Sigmoid colon (tissue), 7 donors: ENCODE data around the gene DENND5A. TPM values are rescaled to one million over a fixed set of nuclear protein-coding genes. Genes with fewer than 3 reads are reported as not detected.

ENCODE experiments used
- DNase-seq: peaks from one replicate; pipeline ENCODE4 v3.0.0-alpha.2; 2019
- H3K27ac ChIP-seq, 4 donors: fragments of 200-600 bp; sonication (generic); one replicate each; pipeline ENCODE4 v1.5.1; 2016 to 2019; ENCODE audit warnings: mild to moderate bottlenecking in 1 of 4
- H3K27me3 ChIP-seq, 3 donors: fragments of 200-600 bp; sonication (generic); one replicate each; pipeline ENCODE4 v1.5.1; 2019; ENCODE audit warnings: mild to moderate bottlenecking in 1 of 3
- H3K36me3 ChIP-seq, 4 donors: fragments of 200-600 bp; sonication (generic); one replicate each; pipeline ENCODE4 v1.5.1; 2016 to 2019
- H3K4me1 ChIP-seq, 4 donors: fragments of 200-600 bp; sonication (generic); one replicate each; pipeline ENCODE4 v1.5.1; 2017 to 2019
- H3K4me3 ChIP-seq, 4 donors: fragments of 200-600 bp; sonication (generic); one replicate each; pipeline ENCODE4 v1.5.1; 2017 to 2019; ENCODE audit warnings: mild to moderate bottlenecking in 2 of 4, moderate library complexity in 1 of 4
- H3K9me3 ChIP-seq, 4 donors: fragments of 200-600 bp in 3 of 4; sonication (generic) in 3 of 4; one replicate each; pipeline versions ENCODE4 v1.5.1 to v1.6.1; 2013 to 2019
- CTCF ChIP-seq, 4 experiments: fragments of 450-650 bp in 3 of 4; fragments of 200-600 bp in 1 of 4; IDR thresholded peaks; one replicate each; pipeline ENCODE4 v1.5.1; 2016 to 2019; ENCODE audit warnings: antibody characterized with exemption in 4 of 4, mild to moderate bottlenecking in 3 of 4, moderate library complexity in 2 of 4
- EP300 ChIP-seq, 4 donors: sonication (generic); formaldehyde crosslinking; IDR thresholded peaks; one replicate each; pipeline ENCODE4 v1.6.1; 2017; ENCODE audit warnings: antibody characterized with exemption in 4 of 4
- POLR2A ChIP-seq, 2 donors: fragments of 450-650 bp; IDR thresholded peaks; one replicate each; pipeline ENCODE4 v1.6.1; 2016; ENCODE audit warnings: antibody characterized with exemption in 2 of 2, mild to moderate bottlenecking in 2 of 2, moderate library complexity in 2 of 2
- POLR2AphosphoS5 ChIP-seq, 4 donors: sonication (generic); formaldehyde crosslinking; IDR thresholded peaks; one replicate each; pipeline ENCODE4 v1.6.1; 2017; ENCODE audit warnings: antibody characterized with exemption in 4 of 4
- WGBS, 2 donors: extraction: QIAGEN DNeasy Blood & Tissue Kit; methylation state at CpG; one replicate each; pipeline ENCODE4 v1.1.7; 2013; 5-methylcytosine and 5-hydroxymethylcytosine counted together
- intact Hi-C: fragments of 100-400 bp; cut with DNase I; formaldehyde crosslinking; loops from one replicate; pipeline ENCODE4 v1.15.1; 2023
- polyA plus RNA-seq, 3 donors: library from polyadenylated mRNA; stranded (reverse); fragments of 200-250 nt; gene quantifications; one replicate each; pipeline ENCODE4 v1.2.3, GENCODE V29; 2013
- small RNA-seq, 3 donors: library from RNA; depleted of rRNA; stranded (forward); fragments of <200 nt; gene quantifications; one replicate each; pipeline ENCODE3, GENCODE V24; 2016
- total RNA-seq, 4 donors: library from RNA; depleted of rRNA; stranded (reverse); fragments of >200 nt; gene quantifications; one replicate each; pipeline ENCODE4 v1.1.0, GENCODE V29; 2016
- donor health status: healthy with polysubstance abuse.
- donor health status: Bipolar disorder and iron deficiency.
- donor health status: healthy.

DENND5A gene
- total and polyA plus RNA-seq, 7 donors, result 9.7 to 130 (median 89.2) TPM

GRCh38 chr11:9091044-9091922 lies 173.9 kb downstream of the DENND5A start, which contains the start of gene SCUBE2:
SCUBE2 (minus strand) TSS chr11:9091599; CDS start chr11:9091528, 71 bp downstream.
- Histone ChIP-seq H3K27me3 (peaks cover 0 to 13% (median 5%) of the 10 kb centered on the region in 3 donors), H3K36me3 (no peaks in the 10 kb centered on the region), H3K9me3 (no peaks in the 10 kb centered on the region), H3K4me1 (peaks cover 0 to 16% (median 13%) of the 10 kb centered on the region in 4 donors), H3K27ac (peak within 1 kb of the TSS in 3 of 4 donors; percentile 10 to 57 (median 54)), H3K4me3 (peak within 1 kb of the TSS; percentile 19 to 68 (median 56))
- DNase-seq, result no peak
- 2 to 6% methylated on average over 113 of the region's 113 CpGs for WGBS, 2 donors
- no peak for TF ChIP-seq POLR2A (IDR thresholded peaks at IDR 0.05)
- no peak for TF ChIP-seq CTCF (IDR thresholded peaks at IDR 0.05)
- no peak for TF ChIP-seq POLR2AphosphoS5 (IDR thresholded peaks at IDR 0.05)
- TF ChIP-seq EP300 (IDR thresholded peaks at IDR 0.05), result no peak
- intact Hi-C loops, result loop anchor here (5.0 kb wide), 1 partner anchor 74 kb away; no protein-coding TSS in a partner anchor

- Histone ChIP-seq H3K27me3 (peaks cover 0 to 13% (median 5%) of the 10 kb centered on the region in 3 donors), H3K9me3 (no peaks in the 10 kb centered on the region), H3K4me1 (peaks cover 0 to 16% (median 13%) of the 10 kb centered on the region in 4 donors), H3K36me3 (no peaks in the 10 kb centered on the region), H3K4me3 (peak overlapping the region; percentile 19 to 68 (median 56)), H3K27ac (peak overlapping the region in 3 of 4 donors; percentile 10 to 57 (median 54))
- intact Hi-C loops, result loop anchor here (5.0 kb wide), 1 partner anchor 73 kb away; no protein-coding TSS in a partner anchor
- no peak for TF ChIP-seq POLR2A (IDR thresholded peaks at IDR 0.05)
- TF ChIP-seq EP300 (IDR thresholded peaks at IDR 0.05), result no peak
- no peak for TF ChIP-seq POLR2AphosphoS5 (IDR thresholded peaks at IDR 0.05)
- 51 to 75% methylated on average over 20 of the region's 20 CpGs for WGBS, 2 donors
- no peak for DNase-seq
These were observed 174.6 kb downstream of the DENND5A start for GRCh38 chr11:9090488-9091043.

- no peaks in the 10 kb centered on the region for H3K36me3 ChIP-seq
- H3K4me3 ChIP-seq, result no peak overlapping the region
- 48 to 77% methylated on average over 6 of the region's 6 CpGs for WGBS, 2 donors
- DNase-seq, result no peak
- H3K4me1 ChIP-seq, result peaks cover 0 to 16% (median 13%) of the 10 kb centered on the region in 4 donors
- intact Hi-C loops, result loop anchor here (5.0 kb wide), 1 partner anchor 72 kb away; no protein-coding TSS in a partner anchor
- no peaks in the 10 kb centered on the region for H3K9me3 ChIP-seq
- TF ChIP-seq EP300 (IDR thresholded peaks at IDR 0.05) (no peak), POLR2A (IDR thresholded peaks at IDR 0.05) (no peak), POLR2AphosphoS5 (IDR thresholded peaks at IDR 0.05) (no peak), CTCF (IDR thresholded peaks at IDR 0.05) (no peak)
- H3K27me3 ChIP-seq, result peaks cover 0 to 13% (median 5%) of the 10 kb centered on the region in 3 donors
- H3K27ac ChIP-seq, result no peak overlapping the region
These were observed 175.5 kb downstream of the DENND5A start for GRCh38 chr11:9089636-9090035.

GRCh38 chr11:9089061-9089460 lies 176.1 kb downstream of the DENND5A start:
- DNase-seq, result no peak
- intact Hi-C loops, result no loop called here
- no peaks in the 10 kb centered on the region for H3K9me3 ChIP-seq
- 8 to 68% methylated on average over 3 of the region's 3 CpGs for WGBS, 2 donors
- no peaks in the 10 kb centered on the region for H3K36me3 ChIP-seq
- H3K27me3 ChIP-seq, result peaks cover 0 to 13% (median 5%) of the 10 kb centered on the region in 3 donors
- TF ChIP-seq POLR2A (IDR thresholded peaks at IDR 0.05) (no peak), CTCF (IDR thresholded peaks at IDR 0.05) (no peak), EP300 (IDR thresholded peaks at IDR 0.05) (no peak), POLR2AphosphoS5 (IDR thresholded peaks at IDR 0.05) (no peak)
- no peak overlapping the region for H3K4me3 ChIP-seq
- H3K4me1 ChIP-seq, result peaks cover 0 to 16% (median 13%) of the 10 kb centered on the region in 4 donors
- H3K27ac ChIP-seq, result no peak overlapping the region

Small RNAs within 50 kb of the gene (small RNA-seq; reads per million reads assigned to genes)
- gene MIR5691 (0 reads per million in 3 donors), gene RF00017 (0 reads per million in 3 donors)

Other genes with a start within 250 kb of the DENND5A start
- 10 to 100 TPM in 3 of 4 donors, 1 to 10 TPM in 1; 7.5 to 22.9 (median 14.2) TPM for gene SCUBE2, start 173.8 kb downstream of the DENND5A start, total RNA-seq
- gene SCUBE2, start 173.8 kb downstream of the DENND5A start, polyA plus RNA-seq, result 1 to 10 TPM; 2.3 to 6.0 (median 3.4) TPM
- 10 to 100 TPM; 20.3 to 22.2 (median 20.5) TPM for gene TMEM41B, start 49.2 kb upstream of the DENND5A start, total RNA-seq
- 10 to 100 TPM in 1 of 3 donors, 1 to 10 TPM in 2; 6.5 to 20.8 (median 6.6) TPM for gene TMEM41B, start 49.2 kb upstream of the DENND5A start, polyA plus RNA-seq
- gene IPO7, start 119.3 kb upstream of the DENND5A start, total RNA-seq, result 100 to 1,000 TPM; 121 to 180 (median 145) TPM
- gene IPO7, start 119.3 kb upstream of the DENND5A start, polyA plus RNA-seq, result 10 to 100 TPM; 21.3 to 34.3 (median 27.6) TPM
- gene ZNF143, start 195.7 kb upstream of the DENND5A start, total RNA-seq, result 10 to 100 TPM; 20.2 to 48.4 (median 32.4) TPM
- 10 to 100 TPM; 13.2 to 17.7 (median 14.8) TPM for gene ZNF143, start 195.7 kb upstream of the DENND5A start, polyA plus RNA-seq